Mesenchymal stem cell (in vitro differentiated cells and primary cell): ENCODE data around the gene TLR5.

Experiments used
- DNase-seq: peaks from one replicate; pipeline ENCODE4 v3.0.0-alpha.2; 2013
- H2AFZ ChIP-seq: one replicate; pipeline ENCODE4 v1.6.1; 2013; ENCODE audit warnings: low read depth, mild to moderate bottlenecking, control low read depth, inconsistent platforms, low read length, moderate library complexity
- H2AK5ac ChIP-seq: 2 replicates; pipeline ENCODE4 v1.6.1; 2013; ENCODE audit warnings: low read length, moderate library complexity, mild to moderate bottlenecking, inconsistent platforms; ENCODE audit not compliant: severe bottlenecking
- H2BK120ac ChIP-seq: one replicate; pipeline ENCODE4 v1.6.1; 2013; ENCODE audit warnings: low read depth, mild to moderate bottlenecking, inconsistent platforms, low read length, moderate library complexity
- H2BK12ac ChIP-seq, 2 experiments: one replicate each; pipeline ENCODE4 v1.6.1; 2013; ENCODE audit warnings: inconsistent platforms in 2 of 2, low read length in 2 of 2, mild to moderate bottlenecking in 2 of 2, moderate library complexity in 2 of 2, control low read depth in 1 of 2
- H2BK15ac ChIP-seq: one replicate; pipeline ENCODE4 v1.6.1; 2013; ENCODE audit warnings: mild to moderate bottlenecking, low read depth, inconsistent platforms; ENCODE audit not compliant: poor library complexity, severe bottlenecking
- H2BK5ac ChIP-seq: 2 replicates; pipeline ENCODE4 v1.6.1; 2013; ENCODE audit warnings: low read depth, mild to moderate bottlenecking, low read length, control low read depth, inconsistent platforms; ENCODE audit not compliant: poor library complexity, severe bottlenecking
- H3K14ac ChIP-seq, 2 experiments: one replicate each; pipeline ENCODE4 v1.6.1; 2013; ENCODE audit warnings: inconsistent platforms in 2 of 2, low read length in 2 of 2, control low read depth in 1 of 2, mild to moderate bottlenecking in 1 of 2, moderate library complexity in 1 of 2
- H3K18ac ChIP-seq, 2 experiments: one replicate each; pipeline ENCODE4 v1.6.1; 2013; ENCODE audit warnings: inconsistent platforms in 2 of 2, low read length in 2 of 2, control low read depth in 1 of 2, low read depth in 1 of 2, mild to moderate bottlenecking in 1 of 2
- H3K23ac ChIP-seq, 2 experiments: one replicate each; pipeline ENCODE4 v1.6.1; 2013; ENCODE audit warnings: inconsistent platforms in 2 of 2, low read length in 2 of 2, mild to moderate bottlenecking in 2 of 2, moderate library complexity in 2 of 2, control low read depth in 1 of 2
- H3K27ac ChIP-seq: 2 replicates; pipeline ENCODE4 v1.5.1; 2013; ENCODE audit warnings: mild to moderate bottlenecking, moderate library complexity, low read length, control low read depth, inconsistent platforms; ENCODE audit not compliant: poor library complexity, severe bottlenecking
- H3K27me3 ChIP-seq, 2 experiments: 2 replicates each; pipeline versions ENCODE4 v1.6.1 to v1.7.0; 2013; ENCODE audit warnings: low read length in 2 of 2, mild to moderate bottlenecking in 2 of 2, moderate library complexity in 2 of 2, control low read depth in 1 of 2, inconsistent platforms in 1 of 2; ENCODE audit not compliant: control insufficient read depth in 1 of 2, insufficient read depth in 1 of 2
- H3K36me3 ChIP-seq, 2 experiments: 2 replicates each; pipeline versions ENCODE4 v1.6.1 to v1.7.0; 2013; ENCODE audit warnings: low read length in 2 of 2, control low read depth in 1 of 2, inconsistent platforms in 1 of 2, low read depth in 1 of 2, mild to moderate bottlenecking in 1 of 2; ENCODE audit not compliant: insufficient read depth in 2 of 2, control insufficient read depth in 1 of 2
- H3K4ac ChIP-seq, 2 experiments: one replicate each; pipeline ENCODE4 v1.6.1; 2013; ENCODE audit warnings: inconsistent platforms in 2 of 2, low read length in 2 of 2, mild to moderate bottlenecking in 2 of 2, moderate library complexity in 2 of 2, control low read depth in 1 of 2, low read depth in 1 of 2
- H3K4me1 ChIP-seq: 2 replicates; pipeline ENCODE4 v1.6.1; 2013; ENCODE audit warnings: low read depth, low read length, control low read depth; ENCODE audit not compliant: control insufficient read depth, insufficient read depth
- H3K4me2 ChIP-seq: 2 replicates; pipeline ENCODE4 v1.6.1; 2013; ENCODE audit warnings: low read length, mild to moderate bottlenecking, inconsistent platforms; ENCODE audit not compliant: poor library complexity, severe bottlenecking
- H3K4me3 ChIP-seq, 2 experiments: 2 replicates each; pipeline versions ENCODE4 v1.5.1 to v1.7.0; 2013; ENCODE audit warnings: low read length in 2 of 2, mild to moderate bottlenecking in 2 of 2, control low read depth in 1 of 2, low read depth in 1 of 2; ENCODE audit not compliant: insufficient read depth in 1 of 2
- H3K79me1 ChIP-seq: replicated peaks from 2 replicates; pipeline ENCODE4 v1.6.1; 2013; ENCODE audit warnings: mild to moderate bottlenecking, control low read depth, low read length, inconsistent platforms; ENCODE audit not compliant: poor library complexity, severe bottlenecking
- H3K9ac ChIP-seq: 2 replicates; pipeline ENCODE4 v1.7.0; 2013; ENCODE audit warnings: mild to moderate bottlenecking, low read length, moderate library complexity
- H3K9me3 ChIP-seq: 2 replicates; pipeline ENCODE4 v1.7.0; 2013; ENCODE audit warnings: mild to moderate bottlenecking, low read length; ENCODE audit not compliant: control insufficient read depth
- H4K8ac ChIP-seq: one replicate; pipeline ENCODE4 v1.6.1; 2013; ENCODE audit warnings: inconsistent platforms, mild to moderate bottlenecking, low read length, moderate library complexity
- H4K91ac ChIP-seq: one replicate; pipeline ENCODE4 v1.6.1; 2013; ENCODE audit warnings: mild to moderate bottlenecking, low read length, inconsistent platforms
- WGBS: methylation state at CpG from one replicate; pipeline ENCODE4 v1.1.7; 2013; ENCODE audit warnings: mixed read lengths; 5-methylcytosine and 5-hydroxymethylcytosine counted together

TLR5 gene

GRCh38 chr1:223074445-223075300, 68.4 kb downstream of the TLR5 start:
- H3K23ac ChIP-seq = no peak overlapping the region
- H3K9ac ChIP-seq = no peak overlapping the region
- no peak overlapping the region for H3K4ac ChIP-seq
- DNase-seq = no peak
- H4K91ac ChIP-seq = no peak overlapping the region
- 75% methylated on average over 7 of the region's 10 CpGs for WGBS
- H3K9me3 ChIP-seq = no peaks in the 10 kb centered on the region
- no peak overlapping the region for H2BK120ac ChIP-seq
- H2BK12ac ChIP-seq = no peak overlapping the region
- no peak overlapping the region for H3K4me2 ChIP-seq
- no peak overlapping the region for H2AFZ ChIP-seq
- H4K8ac ChIP-seq = no peak overlapping the region
- peaks cover 45 to 54% of the 10 kb centered on the region in 2 experiments for H3K27me3 ChIP-seq
- no peak overlapping the region for H3K27ac ChIP-seq
- no peak overlapping the region for H2BK15ac ChIP-seq
- H3K18ac ChIP-seq = no peak overlapping the region
- H3K36me3 ChIP-seq = no peaks in the 10 kb centered on the region
- no peak overlapping the region for H3K14ac ChIP-seq
- H2AK5ac ChIP-seq = no peak overlapping the region
- H2BK5ac ChIP-seq = no peak overlapping the region
- no peak overlapping the region for H3K4me3 ChIP-seq
- no peaks in the 10 kb centered on the region for H3K4me1 ChIP-seq
- H3K79me1 ChIP-seq = no peaks in the 10 kb centered on the region

GRCh38 chr1:223068900-223069665, 74.0 kb downstream of the TLR5 start:
- Histone ChIP-seq H4K8ac (no peak overlapping the region), H2BK12ac (no peak overlapping the region), H2AFZ (no peak overlapping the region), H3K9ac (no peak overlapping the region), H2BK5ac (no peak overlapping the region), H3K27me3 (peaks cover 23% of the 10 kb centered on the region in 2 experiments), H3K79me1 (no peaks in the 10 kb centered on the region), H3K4me3 (no peak overlapping the region), H3K4ac (no peak overlapping the region), H2AK5ac (no peak overlapping the region), H3K36me3 (no peaks in the 10 kb centered on the region), H2BK120ac (no peak overlapping the region), H3K18ac (no peak overlapping the region), H3K14ac (no peak overlapping the region), H3K23ac (no peak overlapping the region), H2BK15ac (no peak overlapping the region), H4K91ac (no peak overlapping the region), H3K9me3 (no peaks in the 10 kb centered on the region), H3K4me1 (no peaks in the 10 kb centered on the region), H3K27ac (no peak overlapping the region), H3K4me2 (no peak overlapping the region)
- DNase-seq = no peak
- WGBS = 96% methylated on average over 3 of the region's 4 CpGs

- Histone ChIP-seq H3K14ac (no peak overlapping the region), H3K27ac (no peak overlapping the region), H3K9ac (no peak overlapping the region), H3K18ac (no peak overlapping the region), H3K79me1 (no peaks in the 10 kb centered on the region), H3K36me3 (no peaks in the 10 kb centered on the region), H3K4me3 (no peak overlapping the region), H2BK15ac (no peak overlapping the region), H3K9me3 (no peaks in the 10 kb centered on the region), H2BK120ac (no peak overlapping the region), H3K4me1 (no peaks in the 10 kb centered on the region), H2AK5ac (no peak overlapping the region), H4K91ac (no peak overlapping the region), H2BK5ac (no peak overlapping the region), H3K4ac (no peak overlapping the region), H2BK12ac (no peak overlapping the region), H3K4me2 (no peak overlapping the region), H3K23ac (no peak overlapping the region), H3K27me3 (peaks cover 13% of the 10 kb centered on the region in 2 experiments), H4K8ac (no peak overlapping the region), H2AFZ (no peak overlapping the region)
- WGBS = 97% methylated on average over 6 of the region's 6 CpGs
- no peak for DNase-seq
Observed at GRCh38 chr1:223067914-223068313, 75.1 kb downstream of the TLR5 start.

- H3K9ac ChIP-seq = no peak overlapping the region
- H3K36me3 ChIP-seq = no peaks in the 10 kb centered on the region
- H2AFZ ChIP-seq = no peak overlapping the region
- no peak overlapping the region for H3K4ac ChIP-seq
- H2BK15ac ChIP-seq = no peak overlapping the region
- H3K4me1 ChIP-seq = no peaks in the 10 kb centered on the region
- H3K14ac ChIP-seq = no peak overlapping the region
- H2AK5ac ChIP-seq = no peak overlapping the region
- no peak overlapping the region for H3K27ac ChIP-seq
- no peak overlapping the region for H3K4me3 ChIP-seq
- H3K27me3 ChIP-seq = peaks cover 0 to 3% of the 10 kb centered on the region in 2 experiments
- no peak for DNase-seq
- H2BK120ac ChIP-seq = no peak overlapping the region
- no peak overlapping the region for H3K23ac ChIP-seq
- no peak overlapping the region for H4K8ac ChIP-seq
- 78% methylated on average over 4 of the region's 5 CpGs for WGBS
- H3K18ac ChIP-seq = no peak overlapping the region
- H3K9me3 ChIP-seq = no peaks in the 10 kb centered on the region
- H2BK5ac ChIP-seq = no peak overlapping the region
- no peak overlapping the region for H4K91ac ChIP-seq
- H3K79me1 ChIP-seq = no peaks in the 10 kb centered on the region
- H2BK12ac ChIP-seq = no peak overlapping the region
- no peak overlapping the region for H3K4me2 ChIP-seq
Observed at GRCh38 chr1:223066415-223066814, 76.6 kb downstream of the TLR5 start.
